ENCODE data around the gene CDKN2AIPNL. TPM values are rescaled to one million over a fixed set of nuclear protein-coding genes. Genes with fewer than 3 reads are reported as not detected.

The CDKN2AIPNL gene
- total RNA-seq, 1 donor from 2014 or later, result 41.3 TPM

DNA sequence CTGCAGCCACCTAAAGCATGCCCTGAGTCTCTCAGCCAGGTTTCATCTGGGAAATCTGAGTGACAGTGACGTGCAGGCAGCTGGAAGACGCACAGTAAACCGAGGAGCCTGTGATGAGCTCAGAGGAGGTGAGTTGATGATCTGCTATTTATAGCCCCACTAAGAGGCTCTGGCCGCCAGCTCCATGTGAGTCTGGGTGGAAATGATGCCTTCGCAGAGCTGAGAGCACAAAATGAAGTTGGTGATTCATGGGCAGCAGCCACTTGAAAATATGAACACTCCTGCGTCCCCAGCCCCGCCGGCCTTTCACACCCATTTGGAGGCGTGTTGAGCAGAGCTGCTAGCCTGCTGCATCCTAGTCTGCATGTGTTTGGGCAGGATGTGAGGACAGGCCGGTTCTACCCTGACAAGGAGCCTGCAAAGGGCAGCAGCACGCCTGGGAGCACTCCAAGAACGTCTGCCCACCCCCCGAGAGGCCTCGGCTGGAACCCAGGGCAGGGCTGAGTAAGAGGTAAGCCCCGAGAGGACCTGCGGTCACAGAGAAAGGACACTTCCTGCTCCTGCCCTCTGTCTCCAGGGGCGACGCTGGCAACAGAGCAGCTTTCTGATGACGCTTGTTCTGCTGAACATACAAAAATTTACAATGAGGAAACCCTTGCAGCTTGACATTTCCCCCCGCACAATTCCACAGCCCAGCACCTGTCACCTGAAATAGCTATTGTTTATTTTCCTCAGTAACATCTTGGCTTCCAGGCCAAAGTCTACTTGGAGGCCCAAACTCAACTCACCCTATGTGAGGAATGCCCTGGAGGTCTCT lies 25.1 kb upstream of the CDKN2AIPNL start:
- Mint-ChIP-seq H3K36me3 (ENCODE audit: unreplicated experiment) (no peaks in the 10 kb centered on the region), H3K27ac (ENCODE audit: unreplicated experiment) (no peak overlapping the region), H3K4me1 (ENCODE audit: low read depth, unreplicated experiment) (peaks cover 6% of the 10 kb centered on the region), H3K27me3 (ENCODE audit: unreplicated experiment) (peaks cover 4% of the 10 kb centered on the region), H3K9me3 (ENCODE audit: unreplicated experiment) (no peaks in the 10 kb centered on the region), H3K4me3 (ENCODE audit: unreplicated experiment) (no peak overlapping the region)
- DNase-seq, result peak; percentile 29
- TF ChIP-seq, protein P1, sequence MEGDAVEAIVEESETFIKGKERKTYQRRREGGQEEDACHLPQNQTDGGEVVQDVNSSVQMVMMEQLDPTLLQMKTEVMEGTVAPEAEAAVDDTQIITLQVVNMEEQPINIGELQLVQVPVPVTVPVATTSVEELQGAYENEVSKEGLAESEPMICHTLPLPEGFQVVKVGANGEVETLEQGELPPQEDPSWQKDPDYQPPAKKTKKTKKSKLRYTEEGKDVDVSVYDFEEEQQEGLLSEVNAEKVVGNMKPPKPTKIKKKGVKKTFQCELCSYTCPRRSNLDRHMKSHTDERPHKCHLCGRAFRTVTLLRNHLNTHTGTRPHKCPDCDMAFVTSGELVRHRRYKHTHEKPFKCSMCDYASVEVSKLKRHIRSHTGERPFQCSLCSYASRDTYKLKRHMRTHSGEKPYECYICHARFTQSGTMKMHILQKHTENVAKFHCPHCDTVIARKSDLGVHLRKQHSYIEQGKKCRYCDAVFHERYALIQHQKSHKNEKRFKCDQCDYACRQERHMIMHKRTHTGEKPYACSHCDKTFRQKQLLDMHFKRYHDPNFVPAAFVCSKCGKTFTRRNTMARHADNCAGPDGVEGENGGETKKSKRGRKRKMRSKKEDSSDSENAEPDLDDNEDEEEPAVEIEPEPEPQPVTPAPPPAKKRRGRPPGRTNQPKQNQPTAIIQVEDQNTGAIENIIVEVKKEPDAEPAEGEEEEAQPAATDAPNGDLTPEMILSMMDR (IDR thresholded peaks at IDR 0.05; ENCODE audit: partially characterized antibody, unreplicated experiment), result no peak

- Mint-ChIP-seq H3K4me1 (ENCODE audit: low read depth, unreplicated experiment) (peaks cover 6% of the 10 kb centered on the region), H3K36me3 (ENCODE audit: unreplicated experiment) (no peaks in the 10 kb centered on the region), H3K4me3 (ENCODE audit: unreplicated experiment) (no peak overlapping the region), H3K27me3 (ENCODE audit: unreplicated experiment) (no peaks in the 10 kb centered on the region), H3K27ac (ENCODE audit: unreplicated experiment) (no peak overlapping the region), H3K9me3 (ENCODE audit: unreplicated experiment) (no peaks in the 10 kb centered on the region)
- no peak for DNase-seq
- TF ChIP-seq, protein P1 (IDR thresholded peaks at IDR 0.05; ENCODE audit: partially characterized antibody, unreplicated experiment), result no peak
These were observed 23.9 kb upstream of the CDKN2AIPNL start for GRCh38 chr5:134435560-134435959.

DNA sequence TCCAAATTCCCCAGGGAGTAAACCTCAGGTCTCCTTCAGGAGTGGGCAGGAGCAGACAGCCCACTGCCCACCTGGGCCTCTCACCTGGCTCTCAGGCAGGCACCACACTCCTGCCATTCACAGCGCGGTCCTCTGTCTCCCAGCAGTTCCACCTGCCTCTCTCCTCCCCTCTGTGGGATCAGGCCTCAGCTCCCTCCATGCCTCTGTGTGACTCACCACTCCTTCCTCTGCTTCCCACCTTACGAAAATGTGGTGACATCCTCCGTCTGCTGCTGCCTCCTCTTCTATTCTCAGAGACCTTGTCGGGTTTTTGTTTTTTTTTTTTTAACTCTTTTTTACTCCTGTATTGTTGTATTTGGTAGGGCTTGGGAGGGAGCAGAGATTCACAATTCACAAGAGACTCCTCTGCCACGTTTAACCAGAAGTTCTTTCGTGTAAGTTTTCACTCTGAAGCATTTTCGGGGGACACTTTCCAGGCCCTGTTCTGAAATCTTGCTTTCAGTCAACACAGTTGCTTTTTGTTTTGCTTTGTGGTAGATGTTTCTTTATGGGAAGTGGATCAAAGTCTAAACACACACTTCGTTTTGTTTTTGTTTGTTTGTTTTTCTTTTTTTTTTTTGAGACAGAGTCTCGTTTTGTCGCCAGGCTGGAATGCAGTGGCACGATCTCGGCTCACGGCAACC lies 21.1 kb upstream of the CDKN2AIPNL start:
- Mint-ChIP-seq H3K27ac (ENCODE audit: unreplicated experiment) (no peak overlapping the region), H3K27me3 (ENCODE audit: unreplicated experiment) (no peaks in the 10 kb centered on the region), H3K36me3 (ENCODE audit: unreplicated experiment) (no peaks in the 10 kb centered on the region), H3K4me3 (ENCODE audit: unreplicated experiment) (no peak overlapping the region), H3K9me3 (ENCODE audit: unreplicated experiment) (no peaks in the 10 kb centered on the region), H3K4me1 (ENCODE audit: low read depth, unreplicated experiment) (peaks cover 14% of the 10 kb centered on the region)
- TF ChIP-seq, protein P1 (IDR thresholded peaks at IDR 0.05; ENCODE audit: partially characterized antibody, unreplicated experiment), result no peak
- DNase-seq, result no peak

- Mint-ChIP-seq H3K9me3 (ENCODE audit: unreplicated experiment) (no peaks in the 10 kb centered on the region), H3K27me3 (ENCODE audit: unreplicated experiment) (no peaks in the 10 kb centered on the region), H3K4me1 (ENCODE audit: low read depth, unreplicated experiment) (peaks cover 16% of the 10 kb centered on the region), H3K27ac (ENCODE audit: unreplicated experiment) (no peak overlapping the region), H3K36me3 (ENCODE audit: unreplicated experiment) (no peaks in the 10 kb centered on the region), H3K4me3 (ENCODE audit: unreplicated experiment) (no peak overlapping the region)
- no peak for DNase-seq
- TF ChIP-seq, protein P1 (IDR thresholded peaks at IDR 0.05; ENCODE audit: partially characterized antibody, unreplicated experiment), result no peak
These were observed 20.5 kb upstream of the CDKN2AIPNL start for GRCh38 chr5:134432174-134432573.
